HepG2 (cell line): Measurements from ENCODE around the gene ADAMTSL4. TPM values are rescaled to one million over a fixed set of nuclear protein-coding genes. Genes with fewer than 3 reads are reported as not detected.

Experiments
- ELF3 ChIP-seq: IDR thresholded peaks from 2 replicates; pipeline ENCODE4 v1.6.1; 2016; ENCODE audit warnings: missing genetic modification reagents, missing compliant biosample characterization
- HNRNPLL ChIP-seq: fragments of 200-400 bp; formaldehyde crosslinking; IDR thresholded peaks from 2 replicates; pipeline ENCODE4 v1.6.1; 2017; ENCODE audit warnings: mild to moderate bottlenecking, low read depth, low read length; ENCODE audit not compliant: poor library complexity, severe bottlenecking
- HOMEZ ChIP-seq: IDR thresholded peaks from 2 replicates; pipeline ENCODE4 v1.6.1; 2016; ENCODE audit warnings: low read depth
- HOXA5 ChIP-seq: sonication (generic); formaldehyde crosslinking; IDR thresholded peaks from 2 replicates; pipeline ENCODE4 v1.4.0; 2020; ENCODE audit warnings: missing genetic modification reagents
- MXD1 ChIP-seq: sonication (generic); formaldehyde crosslinking; IDR thresholded peaks from 2 replicates; pipeline ENCODE4 v1.4.0; 2020; ENCODE audit warnings: mild to moderate bottlenecking, missing genetic modification reagents
- MYPOP ChIP-seq: sonication (generic); formaldehyde crosslinking; IDR thresholded peaks from 2 replicates; pipeline ENCODE4 v1.8.1; 2023; ENCODE audit warnings: mild to moderate bottlenecking, moderate library complexity, missing genetic modification reagents
- NR3C1 ChIP-seq: sonication (generic); formaldehyde crosslinking; IDR thresholded peaks from 2 replicates; pipeline ENCODE4 v1.4.0; 2020; ENCODE audit warnings: missing genetic modification reagents
- PCBP2 ChIP-seq: fragments of 200-400 bp; formaldehyde crosslinking; optimal IDR thresholded peaks from 2 replicates; pipeline ENCODE3; 2018; ENCODE audit warnings: low read length, low read depth; ENCODE audit not compliant: poor library complexity, severe bottlenecking
- PHF20 ChIP-seq: sonication (generic); formaldehyde crosslinking; IDR thresholded peaks from 2 replicates; pipeline ENCODE4 v1.5.0; 2020; ENCODE audit warnings: mild to moderate bottlenecking, missing genetic modification reagents
- TAF1 ChIP-seq: sonication (generic); formaldehyde crosslinking; IDR thresholded peaks from 2 replicates; pipeline ENCODE4 v1.4.0; 2020; ENCODE audit warnings: missing genetic modification reagents
- TEAD3 ChIP-seq: optimal IDR thresholded peaks from 2 replicates; pipeline ENCODE3; 2016; ENCODE audit warnings: borderline replicate concordance
- TIGD3 ChIP-seq: sonication (generic); formaldehyde crosslinking; IDR thresholded peaks from 2 replicates; pipeline ENCODE4 v1.5.1; 2020; ENCODE audit warnings: mild to moderate bottlenecking, missing genetic modification reagents, borderline replicate concordance
- ZFP82 ChIP-seq: sonication (generic); formaldehyde crosslinking; IDR thresholded peaks from 2 replicates; pipeline ENCODE4 v1.5.1; 2020; ENCODE audit warnings: mild to moderate bottlenecking, missing genetic modification reagents, borderline replicate concordance
- ZFP91 ChIP-seq: sonication (generic); formaldehyde crosslinking; IDR thresholded peaks from 2 replicates; pipeline ENCODE4 v1.9.0; 2022; ENCODE audit warnings: missing genetic modification reagents, mild to moderate bottlenecking, borderline replicate concordance
- ZFX ChIP-seq: sonication (generic); formaldehyde crosslinking; IDR thresholded peaks from 2 replicates; pipeline ENCODE4 v1.4.0; 2020; ENCODE audit warnings: mild to moderate bottlenecking, low read depth, missing genetic modification reagents, moderate library complexity
- ZNF263 ChIP-seq: sonication (generic); formaldehyde crosslinking; IDR thresholded peaks from 2 replicates; pipeline ENCODE4 v1.4.0; 2020; ENCODE audit warnings: missing genetic modification reagents
- ZNF605 ChIP-seq: sonication (generic); formaldehyde crosslinking; IDR thresholded peaks from 2 replicates; pipeline ENCODE4 v1.8.0; 2022; ENCODE audit warnings: mild to moderate bottlenecking, missing genetic modification reagents
- ZNF670 ChIP-seq: sonication (generic); formaldehyde crosslinking; IDR thresholded peaks from 2 replicates; pipeline ENCODE4 v1.8.0; 2022; ENCODE audit warnings: mild to moderate bottlenecking, missing genetic modification reagents, borderline replicate concordance
- ZNF691 ChIP-seq: sonication (generic); formaldehyde crosslinking; IDR thresholded peaks from 2 replicates; pipeline ENCODE4 v1.4.0; 2020; ENCODE audit warnings: missing genetic modification reagents, low read depth, mild to moderate bottlenecking, borderline replicate concordance
- ZNF773 ChIP-seq: sonication (generic); formaldehyde crosslinking; IDR thresholded peaks from 2 replicates; pipeline ENCODE4 v1.4.0; 2020; ENCODE audit warnings: missing genetic modification reagents, borderline replicate concordance
- ZNF792 ChIP-seq: IDR thresholded peaks from 2 replicates; pipeline ENCODE4 v1.6.1; 2016
- ZNF891 ChIP-seq: sonication (generic); formaldehyde crosslinking; IDR thresholded peaks from 2 replicates; pipeline ENCODE4 v1.5.0; 2020; ENCODE audit warnings: mild to moderate bottlenecking, missing genetic modification reagents
- polyA plus RNA-seq, 8 experiments: library from polyadenylated mRNA; depleted of rRNA in 3 of 8; stranded (reverse) in 7 of 8; unstranded in 1 of 8; fragments of >200 nt; fragmentation: Illumina TruSeq in 4 of 8; extraction: Trizol in 4 of 8; gene quantifications; 2 replicates each; pipeline versions ENCODE4 v1.2.1 to v1.2.3, GENCODE V29; 2011 to 2016; ENCODE audit warnings: low read depth in 4 of 8, missing spikeins in 1 of 8, mixed read lengths in 1 of 8; ENCODE audit not compliant: insufficient read depth in 1 of 8
- total RNA-seq, 5 experiments: library from RNA; depleted of rRNA; stranded (reverse); fragments of >200 nt; fragmentation: Illumina TruSeq; extraction: Trizol; gene quantifications; 2 replicates each; pipeline ENCODE4 v1.2.3, GENCODE V29; 2016; ENCODE audit warnings: low read depth in 1 of 5

Gene ADAMTSL4
- total and polyA plus RNA-seq, 2 of the 13 experiments (the other 11 are each of a cell fraction or from before 2014, with no cell fraction given), result 3.9 to 16.4 TPM

GRCh38 chr1:150561254-150561973, 12.2 kb downstream of the ADAMTSL4 start (continued):
- 0 out of 2 replicates have a peak, but pooled peaks have one; percentile 37 for TF ChIP-seq TIGD3 (CRISPR knock-in tag)
- TF ChIP-seq ZNF891 (CRISPR knock-in tag), result 0 out of 2 replicates have a peak, but pooled peaks have one; percentile 42
- peak; percentile 69 for TF ChIP-seq PCBP2
- TF ChIP-seq HOMEZ (CRISPR knock-in tag), result peak; percentile 46; the same call in 1 of the 2 replicates
- no peak for TF ChIP-seq ZNF773
- TF ChIP-seq HNRNPLL, result peak; percentile 76
- peak; percentile 76 for TF ChIP-seq MYPOP (CRISPR knock-in tag)
- peak; percentile 45; the same call in 1 of the 2 replicates for TF ChIP-seq MXD1
- peak; percentile 66; the same call in 1 of the 2 replicates for TF ChIP-seq ZFP91 (CRISPR knock-in tag)
- TF ChIP-seq ELF3 (CRISPR knock-in tag), result peak; percentile 46; the same call in 1 of the 2 replicates
- TF ChIP-seq ZNF605, result 0 out of 2 replicates have a peak, but pooled peaks have one; percentile 8
- peak; percentile 40; the same call in 1 of the 2 replicates for TF ChIP-seq ZNF792 (CRISPR knock-in tag)
- TF ChIP-seq TEAD3 (CRISPR knock-in tag), result peak; percentile 71
- no peak for TF ChIP-seq NR3C1
- TF ChIP-seq ZFX (CRISPR knock-in tag), result peak; percentile 86
- peak; percentile 24; the same call in 1 of the 2 replicates for TF ChIP-seq ZNF691 (CRISPR knock-in tag)
- peak; percentile 71; the same call in 1 of the 2 replicates for TF ChIP-seq HOXA5 (CRISPR knock-in tag)
- TF ChIP-seq PHF20 (CRISPR knock-in tag), result no peak
- TF ChIP-seq ZFP82 (CRISPR knock-in tag), result no peak
- TF ChIP-seq ZNF263, result peak; percentile 82
- peak; percentile 71 for TF ChIP-seq TAF1
- TF ChIP-seq ZNF670, result no peak
